Neural progenitor cell (in vitro differentiated cells): ENCODE measurements around the gene RGSL1. TPM values are rescaled to one million over a fixed set of nuclear protein-coding genes. Genes with fewer than 3 reads are reported as not detected.

Experiments used
- DNase-seq: peaks from one replicate; pipeline ENCODE4 v3.0.0-alpha.2; 2016; ENCODE audit warnings: low spot score
- H2AFZ ChIP-seq: fragments of 200-600 bp; sonication (generic); replicated peaks from 2 replicates; pipeline ENCODE4 v1.6.1; 2016; ENCODE audit warnings: antibody characterized with exemption
- H3F3A ChIP-seq: fragments of 200-600 bp; sonication (generic); 2 replicates; pipeline ENCODE4 v1.6.1; 2016; ENCODE audit warnings: antibody characterized with exemption, low read depth
- H3K27ac ChIP-seq: fragments of 200-600 bp; sonication (generic); 2 replicates; pipeline ENCODE4 v1.5.1; 2016; ENCODE audit warnings: mild to moderate bottlenecking
- H3K27me3 ChIP-seq: fragments of 200-600 bp; sonication (generic); 2 replicates; pipeline ENCODE4 v1.6.1; 2016; ENCODE audit warnings: mild to moderate bottlenecking, moderate library complexity
- H3K36me3 ChIP-seq: fragments of 200-600 bp; sonication (generic); 2 replicates; pipeline ENCODE4 v1.5.1; 2016
- H3K4me1 ChIP-seq: fragments of 200-600 bp; sonication (generic); 2 replicates; pipeline ENCODE4 v1.6.1; 2016; ENCODE audit warnings: mixed run types
- H3K4me2 ChIP-seq: fragments of 200-600 bp; sonication (generic); 2 replicates; pipeline ENCODE4 v1.6.1; 2016
- H3K4me3 ChIP-seq: fragments of 200-600 bp; sonication (generic); 2 replicates; pipeline ENCODE4 v1.5.1; 2016
- H3K79me2 ChIP-seq: fragments of 200-600 bp; sonication (generic); 2 replicates; pipeline ENCODE4 v1.6.1; 2016; ENCODE audit warnings: low read depth
- H3K9ac ChIP-seq: fragments of 200-600 bp; sonication (generic); 2 replicates; pipeline ENCODE4 v1.6.1; 2016
- H3K9me3 ChIP-seq: fragments of 200-600 bp; sonication (generic); 2 replicates; pipeline ENCODE4 v1.5.1; 2016; ENCODE audit warnings: low read depth
- H4K20me1 ChIP-seq: fragments of 200-600 bp; sonication (generic); 2 replicates; pipeline ENCODE4 v1.6.1; 2016; ENCODE audit warnings: low read depth
- H3K27ac Mint-ChIP-seq: 3 replicates; pipeline ENCODE4 v1.8.0; 2021; ENCODE audit warnings: mixed read lengths
- H3K27me3 Mint-ChIP-seq: 2 replicates; pipeline ENCODE4 v1.8.0; 2022; ENCODE audit warnings: low read depth, mild to moderate bottlenecking, inconsistent platforms, moderate library complexity, mixed read lengths; ENCODE audit not compliant: insufficient read depth
- H3K36me3 Mint-ChIP-seq: 3 replicates; pipeline ENCODE4 v1.8.0; 2021; ENCODE audit warnings: mixed read lengths
- H3K4me1 Mint-ChIP-seq: 3 replicates; pipeline ENCODE4 v1.8.0; 2021; ENCODE audit warnings: mixed read lengths
- H3K4me3 Mint-ChIP-seq: 3 replicates; pipeline ENCODE4 v1.8.0; 2021; ENCODE audit warnings: mild to moderate bottlenecking, moderate library complexity, mixed read lengths
- H3K9me3 Mint-ChIP-seq: 3 replicates; pipeline ENCODE4 v1.8.0; 2020; ENCODE audit warnings: mixed read lengths
- EZH2 ChIP-seq: fragments of 200-600 bp; sonication (generic); IDR thresholded peaks from 2 replicates; pipeline ENCODE4 v1.6.1; 2017; ENCODE audit warnings: antibody characterized with exemption, mild to moderate bottlenecking, moderate library complexity
- EZH2phosphoT487 ChIP-seq: fragments of 200-600 bp; sonication (generic); IDR thresholded peaks from 2 replicates; pipeline ENCODE4 v1.6.1; 2017; ENCODE audit warnings: antibody characterized with exemption
- total RNA-seq: library from RNA; depleted of rRNA; stranded (reverse); fragments of >200 nt; gene quantifications from 2 replicates; pipeline ENCODE4 v1.2.3, GENCODE V29; 2015; ENCODE audit warnings: low replicate concordance
- TF ChIP-seq, protein P1 (sequence below): fragments of 200-600 bp; sonication (generic); IDR thresholded peaks from 2 replicates; pipeline ENCODE4 v1.5.1; 2017; ENCODE audit warnings: antibody characterized with exemption, mild to moderate bottlenecking

The RGSL1 gene
- total RNA-seq, 1 donor from 2014 or later: not detected

DNA sequence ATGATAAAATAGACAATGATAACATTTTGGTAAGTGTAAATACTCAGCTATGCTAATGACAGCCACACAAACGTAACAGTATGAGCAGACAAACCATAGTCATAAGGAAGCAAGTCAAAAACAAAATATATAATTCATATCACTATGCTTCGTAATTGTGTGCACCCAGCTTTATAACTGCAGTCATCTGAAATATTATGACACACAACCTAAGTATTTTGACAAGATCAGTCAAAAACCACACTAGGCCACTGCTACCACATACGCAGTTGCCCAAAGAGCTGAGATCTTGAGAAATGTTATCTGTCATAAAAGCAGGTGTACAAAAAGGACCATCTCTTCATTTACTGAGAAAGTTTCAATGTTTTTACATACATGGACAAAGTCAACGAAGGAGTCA lies 113.1 kb downstream of the RGSL1 start:
- Mint-ChIP-seq H3K9me3 (no peaks in the 10 kb centered on the region), H3K4me1 (no peaks in the 10 kb centered on the region), H3K27ac (no peak overlapping the region), H3K36me3 (no peaks in the 10 kb centered on the region), H3K27me3 (no peaks in the 10 kb centered on the region), H3K4me3 (no peak overlapping the region)
- H3K9ac ChIP-seq: no peak overlapping the region
- H3F3A ChIP-seq: no peaks in the 10 kb centered on the region
- H2AFZ ChIP-seq: no peak overlapping the region
- no peaks in the 10 kb centered on the region for H3K9me3 ChIP-seq
- H3K4me1 ChIP-seq: no peaks in the 10 kb centered on the region
- no peaks in the 10 kb centered on the region for H3K79me2 ChIP-seq
- no peak overlapping the region for H3K27ac ChIP-seq
- no peak overlapping the region for H3K4me2 ChIP-seq
- TF ChIP-seq, protein P1, sequence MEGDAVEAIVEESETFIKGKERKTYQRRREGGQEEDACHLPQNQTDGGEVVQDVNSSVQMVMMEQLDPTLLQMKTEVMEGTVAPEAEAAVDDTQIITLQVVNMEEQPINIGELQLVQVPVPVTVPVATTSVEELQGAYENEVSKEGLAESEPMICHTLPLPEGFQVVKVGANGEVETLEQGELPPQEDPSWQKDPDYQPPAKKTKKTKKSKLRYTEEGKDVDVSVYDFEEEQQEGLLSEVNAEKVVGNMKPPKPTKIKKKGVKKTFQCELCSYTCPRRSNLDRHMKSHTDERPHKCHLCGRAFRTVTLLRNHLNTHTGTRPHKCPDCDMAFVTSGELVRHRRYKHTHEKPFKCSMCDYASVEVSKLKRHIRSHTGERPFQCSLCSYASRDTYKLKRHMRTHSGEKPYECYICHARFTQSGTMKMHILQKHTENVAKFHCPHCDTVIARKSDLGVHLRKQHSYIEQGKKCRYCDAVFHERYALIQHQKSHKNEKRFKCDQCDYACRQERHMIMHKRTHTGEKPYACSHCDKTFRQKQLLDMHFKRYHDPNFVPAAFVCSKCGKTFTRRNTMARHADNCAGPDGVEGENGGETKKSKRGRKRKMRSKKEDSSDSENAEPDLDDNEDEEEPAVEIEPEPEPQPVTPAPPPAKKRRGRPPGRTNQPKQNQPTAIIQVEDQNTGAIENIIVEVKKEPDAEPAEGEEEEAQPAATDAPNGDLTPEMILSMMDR: no peak
- TF ChIP-seq EZH2phosphoT487 (no peak), EZH2 (no peak)
- H4K20me1 ChIP-seq: no peaks in the 10 kb centered on the region
- DNase-seq: no peak
- H3K36me3 ChIP-seq: no peaks in the 10 kb centered on the region
- no peaks in the 10 kb centered on the region for H3K27me3 ChIP-seq
- H3K4me3 ChIP-seq: no peak overlapping the region

DNA sequence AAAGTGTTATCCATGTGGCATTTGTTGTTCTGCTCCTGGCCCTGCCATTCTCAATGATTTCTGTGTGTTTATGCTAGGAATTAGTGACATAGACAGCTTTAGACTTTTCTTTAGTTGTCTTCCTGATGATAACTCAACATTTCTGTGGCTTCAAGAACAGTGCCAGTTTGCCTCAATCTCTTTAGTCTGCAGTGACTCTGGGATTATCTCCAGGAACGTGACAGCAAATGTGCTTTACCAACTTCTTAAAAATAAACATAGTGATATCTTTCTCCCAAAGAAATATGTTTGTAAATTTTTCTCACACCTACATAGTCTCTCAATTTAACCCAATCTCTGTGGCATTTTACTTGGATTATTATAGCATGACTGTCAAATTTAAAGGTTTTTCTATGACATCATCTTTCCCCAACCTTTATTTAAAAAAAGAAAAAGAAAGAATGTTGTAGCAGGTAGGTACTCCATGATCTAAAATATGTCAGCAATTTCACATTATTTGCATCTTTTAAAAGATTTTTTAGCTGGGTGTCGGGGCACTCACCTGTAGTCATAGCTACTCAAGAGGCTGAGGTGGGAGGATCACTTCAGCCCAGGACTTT lies 114.6 kb downstream of the RGSL1 start:
- H2AFZ ChIP-seq: no peak overlapping the region
- Mint-ChIP-seq H3K27ac (no peak overlapping the region), H3K4me1 (no peaks in the 10 kb centered on the region), H3K4me3 (no peak overlapping the region), H3K36me3 (no peaks in the 10 kb centered on the region), H3K27me3 (no peaks in the 10 kb centered on the region), H3K9me3 (no peaks in the 10 kb centered on the region)
- no peak overlapping the region for H3K27ac ChIP-seq
- no peak overlapping the region for H3K4me2 ChIP-seq
- no peaks in the 10 kb centered on the region for H3K36me3 ChIP-seq
- no peaks in the 10 kb centered on the region for H3F3A ChIP-seq
- H3K79me2 ChIP-seq: no peaks in the 10 kb centered on the region
- H4K20me1 ChIP-seq: no peaks in the 10 kb centered on the region
- no peaks in the 10 kb centered on the region for H3K27me3 ChIP-seq
- no peaks in the 10 kb centered on the region for H3K9me3 ChIP-seq
- no peaks in the 10 kb centered on the region for H3K4me1 ChIP-seq
- DNase-seq: no peak
- TF ChIP-seq, protein P1: no peak
- TF ChIP-seq EZH2: no peak
- no peak for TF ChIP-seq EZH2phosphoT487
- H3K4me3 ChIP-seq: no peak overlapping the region
- H3K9ac ChIP-seq: no peak overlapping the region

DNA sequence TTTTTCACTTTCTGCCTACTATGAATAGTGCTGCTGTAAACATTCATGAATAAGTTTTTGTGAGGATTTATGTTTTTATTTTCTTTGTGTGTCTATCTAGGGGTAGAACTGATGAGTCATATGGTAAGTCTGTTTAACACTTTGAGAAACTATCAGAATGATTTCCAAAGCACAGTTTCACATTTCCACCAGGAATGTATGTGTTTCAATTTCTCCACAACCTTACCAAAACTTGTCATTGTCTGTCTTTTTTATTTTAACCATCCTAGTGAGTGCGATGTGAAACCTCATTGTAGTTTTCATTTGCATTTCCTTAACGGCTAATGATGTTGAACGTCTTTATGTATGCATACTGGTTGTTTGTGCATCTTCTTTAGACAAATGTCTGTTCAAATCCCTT lies 115.6 kb downstream of the RGSL1 start:
- no peak overlapping the region for H3K9ac ChIP-seq
- H3K4me3 Mint-ChIP-seq: no peak overlapping the region
- no peaks in the 10 kb centered on the region for H3K9me3 ChIP-seq
- TF ChIP-seq EZH2 (no peak), EZH2phosphoT487 (no peak)
- TF ChIP-seq, protein P1: no peak
- H3K4me3 ChIP-seq: no peak overlapping the region
- no peak overlapping the region for H3K27ac Mint-ChIP-seq
- H2AFZ ChIP-seq: no peak overlapping the region
- H3F3A ChIP-seq: no peaks in the 10 kb centered on the region
- H3K9me3 Mint-ChIP-seq: no peaks in the 10 kb centered on the region
- no peak overlapping the region for H3K4me2 ChIP-seq
- H4K20me1 ChIP-seq: no peaks in the 10 kb centered on the region
- no peaks in the 10 kb centered on the region for H3K79me2 ChIP-seq
- no peaks in the 10 kb centered on the region for H3K4me1 ChIP-seq
- no peaks in the 10 kb centered on the region for H3K27me3 ChIP-seq
- H3K36me3 Mint-ChIP-seq: no peaks in the 10 kb centered on the region
- H3K27ac ChIP-seq: no peak overlapping the region
- no peaks in the 10 kb centered on the region for H3K36me3 ChIP-seq
- H3K27me3 Mint-ChIP-seq: no peaks in the 10 kb centered on the region
- H3K4me1 Mint-ChIP-seq: no peaks in the 10 kb centered on the region
- DNase-seq: no peak
